BLaER1 (cell line): Measurements from ENCODE around the gene RTN3.
"Not testable (repeated sequence)": the region's sequence is repeated elsewhere in the genome, so short reads cannot be mapped to it uniquely, and the experiment has no call there.

Experiments
- H3K27ac ChIP-seq: shearing (Covaris generic); formaldehyde crosslinking; 2 replicates; pipeline ENCODE4 v1.8.1; 2022
- H3K27me3 ChIP-seq: shearing (Covaris generic); formaldehyde crosslinking; 2 replicates; pipeline ENCODE4 v1.8.1; 2022
- H3K36me3 ChIP-seq: shearing (Covaris generic); formaldehyde crosslinking; 2 replicates; pipeline ENCODE4 v1.8.1; 2022
- H3K4me1 ChIP-seq: shearing (Covaris generic); formaldehyde crosslinking; 2 replicates; pipeline ENCODE4 v1.8.1; 2022
- H3K4me2 ChIP-seq: shearing (Covaris generic); formaldehyde crosslinking; 2 replicates; pipeline ENCODE4 v1.8.1; 2022
- H3K4me3 ChIP-seq: shearing (Covaris generic); formaldehyde crosslinking; 2 replicates; pipeline ENCODE4 v1.8.1; 2022
- H3K9ac ChIP-seq: shearing (Covaris generic); formaldehyde crosslinking; 2 replicates; pipeline ENCODE4 v1.8.1; 2022
- H3K9me3 ChIP-seq: shearing (Covaris generic); formaldehyde crosslinking; 2 replicates; pipeline ENCODE4 v1.8.1; 2022
- H4K20me1 ChIP-seq: shearing (Covaris generic); formaldehyde crosslinking; 2 replicates; pipeline ENCODE4 v1.8.1; 2022
- Cebpa-rat ChIP-seq: shearing (Covaris generic); IDR thresholded peaks from 2 replicates; pipeline ENCODE4 v1.8.1; 2022

The RTN3 gene

DNA sequence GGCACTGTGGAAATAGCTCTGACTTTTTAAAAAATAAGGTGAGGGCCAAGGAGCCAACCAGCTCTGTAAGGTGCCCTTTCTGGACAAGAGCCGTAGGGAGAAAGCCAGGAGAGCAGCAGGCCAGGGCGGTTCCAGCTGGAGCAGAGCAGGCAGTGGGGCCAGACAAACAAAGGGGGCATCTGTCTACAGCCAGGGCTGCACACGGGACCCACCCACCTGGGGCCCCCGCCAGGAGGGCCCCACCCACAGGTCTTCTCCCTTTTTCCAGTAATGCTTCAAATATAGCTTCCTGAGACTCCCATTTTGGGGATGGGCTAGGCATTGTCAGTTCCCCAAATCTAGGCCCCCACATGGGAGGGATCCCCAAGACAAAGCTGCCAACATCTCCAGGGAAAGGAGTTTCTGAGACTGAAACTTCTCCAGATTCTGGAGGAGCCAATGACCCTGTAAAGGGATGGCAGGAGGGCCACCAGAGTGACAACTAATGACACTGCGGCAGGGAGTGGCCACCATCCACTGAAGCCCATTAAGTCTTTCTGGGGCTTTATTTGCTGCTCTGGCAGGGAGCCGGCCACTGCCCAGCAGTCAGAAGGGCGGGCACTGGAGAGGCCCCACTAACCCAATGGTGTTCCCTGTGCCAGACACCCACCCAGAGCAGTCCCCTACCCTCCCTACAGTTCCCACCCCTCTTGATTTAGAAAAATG is 85.4 kb downstream of the RTN3 start:
- TF ChIP-seq Cebpa-rat = no peak
- H3K4me3 ChIP-seq = peak overlapping the region; percentile 96
- H3K27ac ChIP-seq = 0 out of 2 replicates have a peak overlapping the region, but pooled peaks have one; percentile 7
- peaks cover 61% of the 10 kb centered on the region for H4K20me1 ChIP-seq
- peaks cover 43% of the 10 kb centered on the region for H3K36me3 ChIP-seq
- peak overlapping the region; percentile 90 for H3K9ac ChIP-seq
- H3K4me1 ChIP-seq = peaks cover 38% of the 10 kb centered on the region
- H3K27me3 ChIP-seq = peaks cover 26% of the 10 kb centered on the region
- peak overlapping the region; percentile 94 for H3K4me2 ChIP-seq
- no peaks in the 10 kb centered on the region for H3K9me3 ChIP-seq

DNA sequence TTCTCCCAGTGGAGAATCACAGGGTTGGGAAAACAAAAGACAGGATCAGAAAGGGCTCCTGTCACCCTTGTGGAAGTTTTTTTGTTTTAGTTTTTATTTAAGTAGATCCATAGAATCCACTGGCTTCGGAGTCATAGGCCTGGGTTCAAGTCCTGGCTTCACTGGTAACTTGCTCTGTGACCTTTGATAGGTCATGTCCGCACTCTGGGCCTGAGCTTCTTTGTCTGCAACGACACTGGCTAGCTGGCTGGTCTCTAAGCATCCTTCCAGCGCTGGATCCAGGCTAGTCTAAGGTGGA is 85.9 kb downstream of the RTN3 start:
- Histone ChIP-seq H3K4me3 (peak overlapping the region; percentile 96), H3K36me3 (peaks cover 38% of the 10 kb centered on the region), H3K9ac (peak overlapping the region; percentile 90), H3K9me3 (no peaks in the 10 kb centered on the region), H3K4me2 (peak overlapping the region; percentile 94), H4K20me1 (peaks cover 55% of the 10 kb centered on the region), H3K27me3 (peaks cover 26% of the 10 kb centered on the region), H3K27ac (0 out of 2 replicates have a peak overlapping the region, but pooled peaks have one; percentile 7), H3K4me1 (peaks cover 38% of the 10 kb centered on the region)
- no peak for TF ChIP-seq Cebpa-rat

GRCh38 chr11:63767565-63768236 is 86.4 kb downstream of the RTN3 start:
- Histone ChIP-seq H3K36me3 (peaks cover 33% of the 10 kb centered on the region), H3K4me3 (peak overlapping the region; percentile 96), H3K27me3 (peaks cover 26% of the 10 kb centered on the region), H3K9ac (peak overlapping the region; percentile 90), H3K9me3 (no peaks in the 10 kb centered on the region), H3K27ac (peak overlapping the region; percentile 89), H4K20me1 (peaks cover 50% of the 10 kb centered on the region), H3K4me1 (peaks cover 38% of the 10 kb centered on the region), H3K4me2 (peak overlapping the region; percentile 94)
- no peak for TF ChIP-seq Cebpa-rat

GRCh38 chr11:63768237-63769041 is 87.1 kb downstream of the RTN3 start, which contains the start of gene ZFTA:
Gene ZFTA (minus strand): TSS chr11:63768775. CDS start chr11:63768622, 153 bp downstream.
- Histone ChIP-seq H3K9ac (peak within 1 kb of the TSS; percentile 90), H3K27ac (peak within 1 kb of the TSS; percentile 89), H3K36me3 (peaks cover 25% of the 10 kb centered on the region), H3K27me3 (peaks cover 26% of the 10 kb centered on the region), H3K4me3 (peak within 1 kb of the TSS; percentile 96), H3K9me3 (no peaks in the 10 kb centered on the region), H3K4me2 (peak within 1 kb of the TSS; percentile 99), H3K4me1 (peaks cover 38% of the 10 kb centered on the region), H4K20me1 (peaks cover 43% of the 10 kb centered on the region)
- TF ChIP-seq Cebpa-rat = no peak

DNA sequence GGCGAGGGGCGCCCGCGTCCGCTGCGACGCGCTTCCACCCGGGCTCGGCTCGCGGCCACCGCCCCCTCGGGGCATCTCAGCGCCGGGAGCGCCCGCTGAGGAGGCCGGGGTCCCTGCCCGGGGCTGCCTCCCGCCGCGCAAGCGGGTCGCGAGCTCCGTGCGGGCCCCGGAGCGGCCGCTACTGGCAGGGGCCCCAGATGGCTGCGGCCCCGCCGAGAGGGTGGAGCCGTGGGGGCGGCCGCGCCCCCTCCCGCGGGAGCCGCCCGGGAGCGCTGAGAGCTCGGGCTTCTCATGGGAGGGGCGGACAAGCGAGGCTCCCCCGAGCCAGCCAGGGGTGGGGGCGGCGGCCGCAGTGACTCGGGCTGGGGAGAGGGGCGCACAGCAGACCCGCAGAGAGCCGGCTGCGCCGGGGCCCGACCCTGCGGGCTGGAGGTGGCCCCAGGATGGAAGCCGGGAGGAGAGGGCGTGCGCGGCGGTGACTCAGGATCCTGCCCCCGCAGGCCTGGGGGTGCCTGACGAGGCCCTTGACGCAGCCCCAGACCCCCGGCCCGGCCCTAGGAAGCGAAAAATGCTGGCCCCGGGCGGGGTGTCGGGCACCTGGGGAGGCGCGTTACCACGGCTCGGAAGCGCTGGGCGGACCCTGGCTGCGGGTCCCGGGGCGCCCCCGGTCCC is 87.9 kb downstream of the RTN3 start:
- Histone ChIP-seq H3K4me2 (peak overlapping the region; percentile 99), H3K27ac (peak overlapping the region; percentile 89), H3K4me1 (peaks cover 38% of the 10 kb centered on the region), H3K9ac (peak overlapping the region; percentile 90), H3K9me3 (no peaks in the 10 kb centered on the region), H3K4me3 (peak overlapping the region; percentile 96), H4K20me1 (peaks cover 39% of the 10 kb centered on the region), H3K27me3 (peaks cover 26% of the 10 kb centered on the region), H3K36me3 (peaks cover 20% of the 10 kb centered on the region)
- no peak for TF ChIP-seq Cebpa-rat

GRCh38 chr11:63769714-63770455 is 88.6 kb downstream of the RTN3 start:
- H4K20me1 ChIP-seq = peaks cover 32% of the 10 kb centered on the region
- H3K4me2 ChIP-seq = peak overlapping the region; percentile 99
- peaks cover 35% of the 10 kb centered on the region for H3K4me1 ChIP-seq
- peaks cover 13% of the 10 kb centered on the region for H3K36me3 ChIP-seq
- peaks cover 26% of the 10 kb centered on the region for H3K27me3 ChIP-seq
- peak overlapping the region; percentile 90; the same call in 1 of the 2 replicates for H3K9ac ChIP-seq
- peak overlapping the region; percentile 89; the same call in 1 of the 2 replicates for H3K27ac ChIP-seq
- no peak for TF ChIP-seq Cebpa-rat
- peak overlapping the region; percentile 96 for H3K4me3 ChIP-seq
- H3K9me3 ChIP-seq = no peaks in the 10 kb centered on the region

DNA sequence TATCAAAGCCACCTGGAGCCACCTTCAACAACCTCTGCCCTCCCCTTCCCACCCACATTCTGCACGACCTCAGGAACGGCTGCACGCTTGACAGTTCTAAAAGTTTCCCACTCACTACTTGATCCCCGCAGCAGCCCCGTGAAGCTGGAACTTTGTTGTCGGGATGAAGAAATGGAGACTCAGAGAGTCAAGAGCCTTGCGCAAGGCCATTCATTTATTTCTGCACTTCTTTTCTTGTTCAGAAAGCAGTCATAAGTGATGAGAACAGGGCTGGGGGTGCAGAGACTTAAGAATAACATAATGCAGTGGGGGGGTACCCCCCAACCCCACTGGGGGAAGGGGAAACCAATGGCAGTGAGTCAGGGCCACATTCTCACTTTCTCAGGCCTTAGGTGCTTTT is 89.5 kb downstream of the RTN3 start:
- Histone ChIP-seq H3K27ac (no peak overlapping the region), H3K9me3 (no peaks in the 10 kb centered on the region), H3K4me3 (no peak overlapping the region), H3K4me2 (no peak overlapping the region), H3K4me1 (peaks cover 26% of the 10 kb centered on the region), H3K9ac (no peak overlapping the region), H4K20me1 (peaks cover 24% of the 10 kb centered on the region), H3K36me3 (peaks cover 6% of the 10 kb centered on the region), H3K27me3 (peaks cover 26% of the 10 kb centered on the region)
- no peak for TF ChIP-seq Cebpa-rat

DNA sequence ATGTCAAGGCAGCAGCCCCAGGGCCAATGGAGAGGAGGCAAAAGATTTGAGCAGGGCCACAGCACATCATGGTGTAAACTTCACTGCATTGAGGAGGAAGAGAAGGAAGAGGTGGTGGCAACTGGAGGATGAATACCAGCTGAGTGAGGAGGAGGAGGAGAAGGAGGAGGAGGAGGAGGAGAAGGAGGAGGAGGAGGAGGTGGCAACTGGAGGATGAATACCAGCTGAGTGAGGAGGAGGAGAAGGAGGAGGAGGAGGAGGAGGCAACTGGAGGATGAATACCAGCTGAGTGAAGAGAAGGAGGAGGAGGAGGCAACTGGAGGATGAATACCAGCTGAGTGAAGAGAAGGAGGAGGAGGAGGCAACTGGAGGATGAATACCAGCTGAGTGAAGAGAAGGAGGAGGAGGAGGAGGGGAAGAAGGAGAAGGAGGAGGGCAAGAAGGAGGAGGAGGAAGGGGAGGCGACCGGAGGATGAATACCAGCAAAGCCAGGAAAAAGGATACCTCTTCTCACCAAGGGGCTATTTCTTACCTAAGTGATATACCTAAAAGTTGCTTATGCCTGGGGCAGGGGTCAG is 90.5 kb downstream of the RTN3 start:
- not testable (repeated sequence) for H3K27ac ChIP-seq, H3K9ac ChIP-seq, H3K4me3 ChIP-seq, H3K9me3 ChIP-seq, H3K4me2 ChIP-seq, H3K36me3 ChIP-seq
- peaks cover 13% of the 10 kb centered on the region for H4K20me1 ChIP-seq
- H3K27me3 ChIP-seq = peaks cover 26% of the 10 kb centered on the region
- peaks cover 15% of the 10 kb centered on the region for H3K4me1 ChIP-seq
